ENCODE results near the gene CBLIF.
"Not testable (repeated sequence)": the region's sequence is repeated elsewhere in the genome, so short reads cannot be mapped to it uniquely, and the experiment has no call there.

Gene CBLIF

DNA sequence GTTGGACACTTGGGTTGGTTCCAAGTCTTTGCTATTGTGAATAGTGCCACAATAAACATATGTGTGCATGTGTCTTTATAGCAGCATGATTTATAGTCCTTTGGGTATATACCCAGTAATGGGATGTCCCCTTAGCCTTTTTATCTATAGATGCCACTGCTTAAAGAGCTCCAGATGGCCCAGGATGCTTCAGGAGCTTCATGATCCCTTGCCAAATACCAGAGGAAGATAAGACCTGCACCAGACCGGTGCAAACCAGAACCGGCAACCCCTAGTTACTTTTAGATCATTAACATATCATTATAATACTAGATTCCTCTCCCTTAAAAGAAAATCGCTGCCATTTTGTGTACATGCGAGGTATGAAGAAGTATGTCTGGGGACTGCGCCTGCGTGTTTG lies 3.1 kb upstream of the CBLIF start:
- in situ Hi-C loops (cut with MboI; ENCODE audit: low sequenced_read_pairs), result not testable (repeated sequence)

GRCh38 chr11:59847626-59848025 lies 2.3 kb upstream of the CBLIF start:
- in situ Hi-C loops (cut with MboI; ENCODE audit: low sequenced_read_pairs), result no loop called here

DNA sequence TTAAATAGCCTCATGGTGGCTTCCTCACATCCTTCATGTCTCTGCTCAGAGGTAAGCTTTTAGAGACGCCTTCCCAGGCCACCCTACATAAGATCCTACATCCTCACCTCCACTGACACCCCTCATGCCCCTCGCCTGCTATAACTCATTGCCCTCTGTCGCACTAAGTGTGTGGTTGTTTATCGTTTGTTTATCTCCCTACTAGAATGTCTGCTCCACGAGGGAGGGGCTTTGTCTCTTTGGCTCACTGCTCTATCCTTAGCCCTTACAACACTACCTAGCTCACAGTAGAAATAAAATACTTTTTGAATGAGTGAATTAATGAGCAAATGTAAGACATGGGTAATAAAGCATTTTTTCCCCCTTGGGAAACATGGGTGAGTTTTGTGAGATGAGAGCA lies 1.3 kb upstream of the CBLIF start:
- in situ Hi-C loops (cut with MboI; ENCODE audit: low sequenced_read_pairs), result no loop called here

- in situ Hi-C loops (cut with MboI; ENCODE audit: low sequenced_read_pairs), result no loop called here
Observed at GRCh38 chr11:59842316-59842715, 3.0 kb downstream of the CBLIF start.

DNA sequence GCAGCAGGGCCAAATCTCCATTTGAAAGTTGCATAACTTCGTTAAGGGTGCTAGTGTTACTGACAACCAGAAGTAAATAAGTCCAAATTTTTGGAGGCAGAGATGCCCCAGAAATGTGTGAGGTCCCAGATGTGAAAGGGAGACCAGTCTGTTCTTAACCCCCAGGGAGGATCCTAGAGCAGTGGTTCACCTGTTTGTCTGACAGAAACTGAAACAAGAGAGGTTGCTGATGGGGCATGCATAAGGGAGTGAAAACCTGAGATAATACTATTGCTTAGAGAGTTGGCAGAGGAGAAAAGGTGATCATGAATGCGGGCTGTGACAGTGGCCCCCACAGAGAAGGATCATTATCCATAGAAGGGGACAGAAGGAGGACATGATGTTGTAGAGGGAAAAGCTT lies 3.8 kb downstream of the CBLIF start:
- in situ Hi-C loops (cut with MboI; ENCODE audit: low sequenced_read_pairs), result no loop called here

DNA sequence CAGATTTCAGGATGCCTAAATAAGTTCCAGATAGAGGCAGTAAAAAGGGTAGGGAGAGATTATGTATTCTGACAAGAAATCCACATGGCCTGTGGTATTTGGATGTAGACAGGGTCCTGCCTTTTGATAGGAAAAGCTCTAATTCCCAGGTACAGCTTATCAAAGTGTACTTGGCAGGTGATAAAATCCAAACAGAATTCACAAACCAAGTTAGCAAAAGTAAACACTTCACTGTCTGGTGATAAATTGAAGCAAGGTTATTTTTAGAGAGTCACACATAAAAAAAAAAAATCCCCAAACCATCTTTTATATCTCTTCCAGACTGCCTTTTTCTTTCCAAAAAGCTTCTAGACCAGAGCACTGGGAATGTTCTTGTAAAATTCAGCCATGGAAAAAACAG lies 5.7 kb downstream of the CBLIF start:
- in situ Hi-C loops (cut with MboI; ENCODE audit: low sequenced_read_pairs), result no loop called here

DNA sequence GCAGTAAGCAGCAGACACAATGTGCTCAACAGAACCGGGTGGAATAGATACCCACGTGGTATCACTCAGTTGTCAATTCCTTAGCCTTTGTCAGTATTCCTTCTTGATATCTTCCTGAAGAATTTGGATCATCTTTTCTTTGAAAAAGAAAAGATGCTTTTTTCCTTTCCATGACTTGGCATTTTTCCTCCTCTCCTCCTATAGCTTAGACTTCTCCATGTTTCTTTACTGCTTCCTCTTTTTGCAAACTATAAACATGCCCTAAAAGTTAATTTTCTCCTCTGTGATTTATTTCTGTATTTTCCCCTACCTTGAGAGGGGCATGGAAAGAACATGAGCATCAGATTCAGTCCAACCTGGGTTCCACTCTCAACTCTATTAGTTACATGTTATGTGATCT lies 11.7 kb downstream of the CBLIF start:
- in situ Hi-C loops (cut with MboI; ENCODE audit: low sequenced_read_pairs), result no loop called here

GRCh38 chr11:59829358-59829757 lies 15.9 kb downstream of the CBLIF start:
- in situ Hi-C loops (cut with MboI; ENCODE audit: low sequenced_read_pairs), result no loop called here

- in situ Hi-C loops (cut with MboI; ENCODE audit: low sequenced_read_pairs), result no loop called here
Observed at GRCh38 chr11:59822989-59823566, 22.2 kb downstream of the CBLIF start.

DNA sequence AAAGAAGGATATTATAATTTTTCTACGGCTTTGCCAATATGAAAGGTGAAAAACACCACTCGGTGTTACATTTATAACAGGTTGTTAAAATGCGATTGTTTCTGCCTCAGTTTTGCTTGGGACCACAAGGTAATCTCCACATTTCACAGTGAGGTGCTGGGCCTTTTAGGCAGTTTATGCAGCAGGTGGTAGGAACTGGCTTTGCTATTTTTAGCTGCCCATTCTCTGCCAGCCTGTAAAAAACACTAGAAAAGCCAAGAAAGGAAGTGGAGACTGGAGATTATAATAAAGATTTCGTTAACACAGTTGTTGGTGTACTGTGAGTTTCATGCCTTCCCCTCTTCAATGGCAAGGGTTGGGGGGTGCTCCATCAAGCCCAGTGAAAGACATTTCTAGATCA lies 26.7 kb downstream of the CBLIF start:
- in situ Hi-C loops (cut with MboI; ENCODE audit: low sequenced_read_pairs), result no loop called here

- in situ Hi-C loops (cut with MboI; ENCODE audit: low sequenced_read_pairs), result not testable (repeated sequence)
Observed at GRCh38 chr11:59816434-59816833, 28.9 kb downstream of the CBLIF start.

GRCh38 chr11:59815754-59816153 lies 29.5 kb downstream of the CBLIF start:
- in situ Hi-C loops (cut with MboI; ENCODE audit: low sequenced_read_pairs), result no loop called here

DNA sequence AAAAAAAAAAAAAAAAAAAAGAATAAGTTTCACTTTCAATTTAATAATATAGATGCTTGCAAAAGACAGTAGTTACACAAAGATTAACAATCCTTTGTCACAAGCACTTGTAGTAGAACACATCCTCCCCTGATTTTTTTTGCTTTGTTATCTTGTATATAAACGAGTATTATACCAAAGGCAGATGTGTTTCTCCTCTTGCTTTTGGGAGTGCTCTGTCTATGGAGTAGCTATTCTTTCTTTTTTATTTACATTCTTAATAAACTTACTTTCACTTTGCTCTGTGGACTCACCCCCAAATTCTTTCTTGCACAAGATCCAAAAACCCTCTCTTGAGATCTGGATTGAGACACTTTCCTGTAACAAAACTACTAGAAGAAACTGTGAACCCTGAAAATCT lies 31.3 kb downstream of the CBLIF start:
- in situ Hi-C loops (cut with MboI; ENCODE audit: low sequenced_read_pairs), result no loop called here

DNA sequence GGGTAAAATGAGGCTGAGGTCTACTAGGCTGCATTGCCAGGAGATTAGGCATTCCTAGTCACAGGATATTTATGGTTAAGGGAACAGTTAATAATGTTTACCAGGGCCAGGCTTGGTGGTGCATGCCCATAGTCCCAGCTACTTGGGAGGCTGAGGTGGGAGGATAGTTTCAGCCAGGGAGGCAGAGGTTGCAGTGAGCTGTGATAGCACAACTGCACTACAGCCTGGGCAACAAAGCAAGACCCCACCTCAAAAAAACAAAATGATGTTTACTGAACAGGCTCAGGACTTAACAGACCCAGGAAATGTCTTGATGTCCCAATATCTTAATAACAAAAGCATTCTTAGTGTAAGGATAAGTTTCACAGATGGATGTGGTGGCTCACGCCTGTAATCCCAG lies 31.9 kb downstream of the CBLIF start:
- in situ Hi-C loops (cut with MboI; ENCODE audit: low sequenced_read_pairs), result no loop called here

DNA sequence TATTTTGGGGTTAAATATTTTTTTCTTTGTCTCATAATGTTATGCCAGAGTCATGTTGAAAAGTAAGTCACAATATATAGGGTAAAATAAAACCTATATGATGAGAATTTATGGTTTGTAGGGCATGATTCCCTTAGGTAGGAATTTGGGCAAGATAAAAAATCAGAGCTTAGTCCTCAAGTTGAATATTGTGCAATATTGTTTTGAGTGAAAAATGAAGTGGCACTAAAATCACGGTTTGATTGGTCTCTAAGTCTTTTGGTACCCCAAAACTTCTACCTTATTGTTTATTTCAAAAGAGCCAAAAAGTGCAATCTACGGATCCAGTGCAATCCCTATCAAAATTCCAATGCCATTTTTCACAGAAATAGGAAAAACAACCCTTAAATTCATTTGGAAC lies 33.1 kb downstream of the CBLIF start:
- in situ Hi-C loops (cut with MboI; ENCODE audit: low sequenced_read_pairs), result no loop called here

DNA sequence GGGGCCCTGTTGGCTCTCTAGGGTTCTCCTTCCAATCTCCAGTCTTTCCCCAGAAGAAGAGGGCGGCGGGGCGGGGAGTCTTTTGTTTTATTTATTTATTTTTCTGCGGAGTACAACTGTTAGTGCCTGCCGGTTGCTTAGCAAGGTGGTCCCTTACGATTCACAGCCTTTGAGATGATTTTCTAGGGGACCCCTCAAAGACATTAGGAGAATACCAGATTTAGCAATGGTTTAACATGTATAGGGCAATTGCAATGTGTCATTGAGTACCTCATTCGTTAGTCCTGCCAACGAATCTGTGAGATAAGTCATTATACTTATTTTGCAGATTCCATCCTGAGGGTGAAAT lies 34.4 kb downstream of the CBLIF start:
- in situ Hi-C loops (cut with MboI; ENCODE audit: low sequenced_read_pairs), result no loop called here

- in situ Hi-C loops (cut with MboI; ENCODE audit: low sequenced_read_pairs), result no loop called here
Observed at GRCh38 chr11:59810189-59810910, 34.9 kb downstream of the CBLIF start, which contains the start of gene MRPL16. MRPL16 (minus strand) TSS chr11:59810778; CDS start chr11:59810658, 120 bp downstream.

GRCh38 chr11:59807047-59807610 lies 38.2 kb downstream of the CBLIF start:
- in situ Hi-C loops (cut with MboI; ENCODE audit: low sequenced_read_pairs), result no loop called here

DNA sequence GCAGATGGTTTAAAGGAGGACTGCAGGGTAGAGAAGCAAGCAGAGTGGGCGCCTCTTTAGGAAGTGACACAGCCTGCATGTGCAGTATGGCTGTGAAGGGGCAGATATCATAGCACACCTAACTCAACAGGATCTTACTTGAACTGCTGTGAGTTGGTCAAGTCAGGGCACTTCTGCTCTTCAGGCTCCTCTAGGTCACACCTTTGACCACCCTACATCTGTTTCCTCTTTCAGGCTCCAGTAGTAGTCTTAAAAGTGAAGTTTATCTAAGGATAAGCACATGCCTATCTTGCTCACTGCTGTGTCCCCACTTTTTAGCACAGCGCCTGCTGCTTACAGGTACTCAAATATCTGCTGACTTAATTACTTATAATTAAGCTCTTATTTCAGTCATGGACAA lies 41.2 kb downstream of the CBLIF start:
- in situ Hi-C loops (cut with MboI; ENCODE audit: low sequenced_read_pairs), result loop anchor here (5.0 kb wide), 1 partner anchor 52 kb away; no protein-coding TSS in a partner anchor

DNA sequence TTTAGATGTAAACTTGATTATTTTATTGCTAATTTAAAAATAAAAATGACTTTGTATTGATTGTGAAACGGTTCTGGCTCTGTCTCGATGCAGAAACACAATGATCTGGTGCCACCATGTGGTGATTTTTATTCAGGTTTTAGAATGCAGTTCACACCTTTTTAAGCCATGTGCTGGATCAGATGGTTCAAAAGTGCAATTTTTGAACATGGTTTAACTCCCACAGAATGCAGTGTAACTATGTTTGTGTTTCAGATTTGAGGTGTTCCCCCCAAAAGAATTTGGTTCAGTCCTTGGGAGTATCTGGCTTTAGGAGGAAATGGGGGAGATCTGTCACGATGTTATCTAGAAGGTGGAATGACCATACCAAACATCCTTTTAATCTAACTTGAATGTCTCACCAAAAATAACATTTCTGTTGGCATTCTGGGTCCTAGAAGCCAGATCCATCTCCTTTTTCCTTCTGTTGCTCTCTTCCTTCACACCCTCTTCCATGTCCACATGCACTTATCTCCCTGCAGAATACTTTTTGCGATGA lies 42.6 kb downstream of the CBLIF start:
- in situ Hi-C loops (cut with MboI; ENCODE audit: low sequenced_read_pairs), result loop anchor here (5.0 kb wide), 1 partner anchor 50 kb away; no protein-coding TSS in a partner anchor

GRCh38 chr11:59801981-59802638 lies 43.2 kb downstream of the CBLIF start:
- in situ Hi-C loops (cut with MboI; ENCODE audit: low sequenced_read_pairs), result loop anchor here (5.0 kb wide), 1 partner anchor 50 kb away; no protein-coding TSS in a partner anchor

Data from HL-60/S4 treated with phorbol 12-myristate 13-acetate at 8.2 ng/mL for 4 days and 3 days (cell line).